ENCODE measurements around the gene SFMBT2.

GRCh38 chr10:7439696-7440095 lies 28.9 kb upstream of the SFMBT2 start:
- TF ChIP-seq POLR2A (IDR thresholded peaks at IDR 0.05; ENCODE audit: low read depth, low read length) = no peak
- TF ChIP-seq POLR2AphosphoS5 (IDR thresholded peaks at IDR 0.05; ENCODE audit: low read depth, low read length) = no peak

Measured in GM12892 (cell line).